Measurements from ENCODE around the gene CSF1.

The CSF1 gene

DNA sequence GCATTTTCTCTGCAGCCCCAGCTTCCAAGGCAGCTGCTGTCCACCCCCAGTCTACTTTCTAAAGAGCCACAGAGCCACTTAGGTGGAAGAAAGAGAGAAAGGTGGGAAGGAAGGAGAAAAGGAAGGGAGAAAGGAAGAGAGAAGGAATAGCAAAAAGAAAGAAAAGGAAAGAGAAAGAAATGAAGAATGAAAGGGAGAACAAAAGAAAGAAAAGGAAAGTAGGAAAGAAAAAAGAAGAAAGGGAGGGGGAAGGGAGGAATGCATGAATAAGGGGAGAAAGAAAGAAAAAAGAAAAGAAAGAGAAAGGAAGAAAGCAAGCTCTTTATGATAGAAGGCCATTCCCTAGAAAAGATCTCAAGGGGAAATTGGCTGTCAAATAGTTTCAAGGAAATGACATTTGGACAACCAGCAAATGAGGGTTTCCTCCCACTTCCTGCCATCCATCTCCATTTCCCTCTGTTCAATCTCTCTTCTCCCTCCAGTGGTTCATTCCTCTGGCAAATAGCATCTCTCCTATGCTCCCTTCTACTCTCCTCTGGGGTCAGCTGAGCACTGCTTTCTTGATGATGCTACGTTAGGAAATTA lies 3.4 kb upstream of the CSF1 start:
- Histone ChIP-seq H3K27ac (no peak overlapping the region), H3K4me3 (ENCODE audit: low read depth, low read length) (no peak overlapping the region), H3K9me3 (ENCODE audit: severe bottlenecking) (no peaks in the 10 kb centered on the region), H3K27me3 (ENCODE audit: insufficient read depth, low read depth, severe bottlenecking) (peaks cover 9% of the 10 kb centered on the region), H3K36me3 (no peaks in the 10 kb centered on the region)
- no peak for DNase-seq
- TF ChIP-seq, protein P1, sequence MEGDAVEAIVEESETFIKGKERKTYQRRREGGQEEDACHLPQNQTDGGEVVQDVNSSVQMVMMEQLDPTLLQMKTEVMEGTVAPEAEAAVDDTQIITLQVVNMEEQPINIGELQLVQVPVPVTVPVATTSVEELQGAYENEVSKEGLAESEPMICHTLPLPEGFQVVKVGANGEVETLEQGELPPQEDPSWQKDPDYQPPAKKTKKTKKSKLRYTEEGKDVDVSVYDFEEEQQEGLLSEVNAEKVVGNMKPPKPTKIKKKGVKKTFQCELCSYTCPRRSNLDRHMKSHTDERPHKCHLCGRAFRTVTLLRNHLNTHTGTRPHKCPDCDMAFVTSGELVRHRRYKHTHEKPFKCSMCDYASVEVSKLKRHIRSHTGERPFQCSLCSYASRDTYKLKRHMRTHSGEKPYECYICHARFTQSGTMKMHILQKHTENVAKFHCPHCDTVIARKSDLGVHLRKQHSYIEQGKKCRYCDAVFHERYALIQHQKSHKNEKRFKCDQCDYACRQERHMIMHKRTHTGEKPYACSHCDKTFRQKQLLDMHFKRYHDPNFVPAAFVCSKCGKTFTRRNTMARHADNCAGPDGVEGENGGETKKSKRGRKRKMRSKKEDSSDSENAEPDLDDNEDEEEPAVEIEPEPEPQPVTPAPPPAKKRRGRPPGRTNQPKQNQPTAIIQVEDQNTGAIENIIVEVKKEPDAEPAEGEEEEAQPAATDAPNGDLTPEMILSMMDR (IDR thresholded peaks at IDR 0.05; ENCODE audit: low read depth, low read length): no peak

DNA sequence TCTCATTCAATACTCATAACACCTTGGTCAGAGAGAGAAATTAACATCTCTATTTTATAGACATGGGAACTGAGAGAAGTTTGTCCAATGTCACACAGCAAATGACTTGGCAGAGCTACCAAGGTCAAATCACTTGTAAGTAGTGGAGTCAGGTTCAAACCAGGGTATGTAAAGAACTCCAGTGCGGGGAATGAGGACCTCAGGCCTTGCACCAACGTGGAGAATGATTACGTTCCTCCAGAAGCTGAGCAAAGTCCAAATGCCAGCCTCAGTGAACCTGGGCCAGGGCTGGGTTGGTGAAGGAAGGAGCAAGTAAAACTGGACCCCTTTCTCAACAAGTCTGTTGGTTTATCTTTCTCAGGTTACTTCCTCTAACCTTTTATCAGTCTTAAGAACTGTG lies 1.8 kb upstream of the CSF1 start:
- Histone ChIP-seq H3K4me3 (ENCODE audit: low read depth, low read length) (no peak overlapping the region), H3K27ac (no peak overlapping the region), H3K9me3 (ENCODE audit: severe bottlenecking) (no peaks in the 10 kb centered on the region), H3K36me3 (no peaks in the 10 kb centered on the region), H3K27me3 (ENCODE audit: insufficient read depth, low read depth, severe bottlenecking) (peaks cover 9% of the 10 kb centered on the region)
- TF ChIP-seq, protein P1 (IDR thresholded peaks at IDR 0.05; ENCODE audit: low read depth, low read length): no peak
- DNase-seq: no peak

- Histone ChIP-seq H3K36me3 (no peaks in the 10 kb centered on the region), H3K9me3 (ENCODE audit: severe bottlenecking) (no peaks in the 10 kb centered on the region), H3K27ac (no peak overlapping the region), H3K27me3 (ENCODE audit: insufficient read depth, low read depth, severe bottlenecking) (peaks cover 9% of the 10 kb centered on the region), H3K4me3 (ENCODE audit: low read depth, low read length) (no peak overlapping the region)
- DNase-seq: no peak
- TF ChIP-seq, protein P1 (IDR thresholded peaks at IDR 0.05; ENCODE audit: low read depth, low read length): no peak
Observed at GRCh38 chr1:109909561-109909960, 1.1 kb upstream of the CSF1 start.

DNA sequence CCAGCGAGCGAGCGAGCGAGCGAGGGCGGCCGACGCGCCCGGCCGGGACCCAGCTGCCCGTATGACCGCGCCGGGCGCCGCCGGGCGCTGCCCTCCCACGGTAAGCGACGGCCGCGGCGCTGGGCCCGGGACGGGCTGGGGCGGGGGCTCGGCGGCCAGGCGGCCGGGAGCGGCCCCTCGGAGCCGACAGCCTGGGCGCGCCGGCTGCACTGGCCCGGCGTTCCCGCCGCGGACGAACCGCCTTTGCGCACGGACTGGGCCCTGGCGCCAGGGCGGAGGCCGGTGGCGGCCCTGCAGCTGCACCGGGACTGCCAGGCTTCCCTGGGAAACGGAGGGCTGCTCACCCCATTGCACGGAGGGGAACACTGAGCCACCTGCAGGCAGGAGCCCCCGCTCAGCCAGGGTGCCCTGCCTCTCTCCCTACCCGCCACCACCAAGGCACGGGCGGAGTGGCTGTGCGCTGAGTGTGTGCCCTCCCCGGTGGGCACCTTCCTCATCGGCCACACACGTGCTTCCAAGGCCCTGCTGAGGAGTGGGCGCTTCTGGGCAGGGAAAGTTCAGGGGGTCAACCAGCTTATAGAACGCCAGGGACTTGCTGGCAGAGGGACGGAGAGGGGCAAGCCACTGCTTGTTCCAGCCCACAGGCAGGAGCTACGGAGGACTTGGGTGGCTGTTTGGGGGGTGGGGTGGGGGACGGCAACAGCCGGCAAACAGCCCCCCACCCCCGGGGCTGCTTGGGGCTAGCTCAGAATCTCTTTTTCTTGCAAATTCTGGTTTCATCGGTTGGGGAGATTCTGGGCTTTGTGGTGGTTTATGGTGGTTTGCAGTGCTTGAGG lies 532 bp downstream of the CSF1 start:
- H3K36me3 ChIP-seq: no peaks in the 10 kb centered on the region
- peak; percentile 25 for DNase-seq
- peak overlapping the region; percentile 63 for H3K4me3 ChIP-seq (ENCODE audit: low read depth, low read length)
- peaks cover 9% of the 10 kb centered on the region for H3K27me3 ChIP-seq (ENCODE audit: insufficient read depth, low read depth, severe bottlenecking)
- TF ChIP-seq, protein P1 (IDR thresholded peaks at IDR 0.05; ENCODE audit: low read depth, low read length): no peak
- H3K27ac ChIP-seq: no peak overlapping the region
- H3K9me3 ChIP-seq (ENCODE audit: severe bottlenecking): no peaks in the 10 kb centered on the region

DNA sequence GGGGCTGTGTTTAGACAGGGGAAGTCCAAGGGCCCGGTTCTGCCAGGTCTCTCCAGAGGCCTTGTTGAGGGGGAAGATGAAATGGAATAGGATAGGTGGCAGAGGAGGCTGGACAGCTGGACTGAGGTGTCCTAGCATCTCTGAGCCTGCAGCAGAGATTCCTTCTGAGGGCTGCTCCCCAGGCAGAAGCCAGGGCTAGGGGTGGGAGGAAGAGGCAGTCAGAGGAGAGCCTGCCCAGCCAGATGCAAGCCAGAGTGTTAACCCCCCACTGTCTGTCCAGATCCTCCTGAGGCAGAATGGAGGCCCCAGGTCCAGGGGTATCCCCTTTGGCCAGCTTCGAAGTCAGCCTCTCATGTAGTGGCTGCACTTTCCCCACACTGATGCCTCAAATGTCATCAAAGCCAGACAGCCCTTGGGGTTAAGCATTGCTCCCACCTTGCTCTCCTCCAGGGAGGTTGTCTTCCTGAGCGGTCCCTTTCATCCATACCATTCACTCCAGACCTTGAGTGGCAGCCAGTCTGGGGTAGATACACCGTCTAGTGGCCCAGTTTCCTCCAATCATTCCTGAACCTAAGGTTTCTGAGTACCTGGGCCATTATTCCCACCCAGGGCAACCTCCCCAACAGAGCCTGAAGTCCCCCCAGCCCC lies 1.7 kb downstream of the CSF1 start:
- no peak for DNase-seq
- peaks cover 4% of the 10 kb centered on the region for H3K36me3 ChIP-seq
- H3K27me3 ChIP-seq (ENCODE audit: insufficient read depth, low read depth, severe bottlenecking): peaks cover 9% of the 10 kb centered on the region
- no peak overlapping the region for H3K4me3 ChIP-seq (ENCODE audit: low read depth, low read length)
- H3K9me3 ChIP-seq (ENCODE audit: severe bottlenecking): no peaks in the 10 kb centered on the region
- no peak overlapping the region for H3K27ac ChIP-seq
- TF ChIP-seq, protein P1 (IDR thresholded peaks at IDR 0.05; ENCODE audit: low read depth, low read length): no peak
